Endothelial cell of umbilical vein (primary cell): ENCODE results near the gene PTGDS. TPM values are rescaled to one million over a fixed set of nuclear protein-coding genes. Genes with fewer than 3 reads are reported as not detected.

Source experiments
- BruUV-seq: library from RNA; stranded (reverse); fragments of 400-500 nt; replicated peaks from 2 replicates; lab custom pipeline; 2021; lab: Mats Ljungman, UMichigan
- CTCF ChIA-PET: fragments of 300-600, 350-600 bp; sonication (Branson Sonifier 250); formaldehyde crosslinking; loops from one replicate; lab custom pipeline; 2021; ENCODE audit warnings: antibody characterized with exemption, inconsistent platforms; lab: Charles Lee
- POLR2A ChIA-PET: fragments of 300-600, 350-600 bp; sonication (Branson Sonifier 250); formaldehyde crosslinking; loops from one replicate; lab custom pipeline; 2021; ENCODE audit warnings: antibody characterized with exemption, inconsistent platforms; lab: Charles Lee
- DNase-seq: peaks from one replicate; pipeline ENCODE4 v3.0.0-alpha.2; 2011; ENCODE audit warnings: low read depth, low spot score
- FAIRE-seq: peaks from 2 replicates; lab custom pipeline; 2011; peaks lifted over from hg19 to GRCh38; lab: Jason Lieb, UNC
- H2AFZ ChIP-seq: 2 replicates; pipeline ENCODE4 v1.6.0; 2012; ENCODE audit warnings: low read depth, low read length, control low read depth, inconsistent platforms
- H3K27ac ChIP-seq: 2 replicates; pipeline ENCODE4 v1.5.1; 2011; ENCODE audit warnings: low read depth, mild to moderate bottlenecking, control low read depth, low read length, moderate library complexity; ENCODE audit not compliant: insufficient read depth
- H3K27me3 ChIP-seq, 2 experiments: 2 replicates each; pipeline versions ENCODE4 v1.6.0 to v1.6.1; 2011; ENCODE audit warnings: low read length in 2 of 2, mixed read lengths in 1 of 2; ENCODE audit not compliant: control insufficient read depth in 2 of 2, insufficient read depth in 2 of 2
- H3K36me3 ChIP-seq, 2 experiments: 2 replicates in 1 of 2; 3 replicates in 1 of 2; pipeline ENCODE4 v1.5.1; 2011; ENCODE audit warnings: low read length in 2 of 2, mild to moderate bottlenecking in 1 of 2, moderate library complexity in 1 of 2; ENCODE audit not compliant: control insufficient read depth in 2 of 2, insufficient read depth in 2 of 2; ENCODE audit errors: extremely low read depth in 1 of 2
- H3K4me1 ChIP-seq: 3 replicates; pipeline ENCODE4 v1.5.1; 2011; ENCODE audit warnings: mild to moderate bottlenecking, low read length; ENCODE audit not compliant: control insufficient read depth, insufficient read depth; ENCODE audit errors: extremely low read depth
- H3K4me2 ChIP-seq: 2 replicates; pipeline ENCODE4 v1.6.1; 2011; ENCODE audit warnings: low read length, control low read depth, mixed read lengths; ENCODE audit not compliant: insufficient read depth
- H3K4me3 ChIP-seq, 3 experiments: fragments of 200-600 bp in 1 of 3; sonication (generic), shearing (Covaris generic) in 1 of 3; replicated peaks in 1 of 3; 2 replicates each; pipeline ENCODE4 v1.5.1; 2011 to 2016; ENCODE audit warnings: control low read depth in 3 of 3, low read length in 3 of 3, mild to moderate bottlenecking in 2 of 3, inconsistent platforms in 1 of 3, low read depth in 1 of 3, moderate library complexity in 1 of 3; ENCODE audit not compliant: insufficient read depth in 1 of 3
- H3K79me2 ChIP-seq: 2 replicates; pipeline ENCODE4 v1.6.0; 2012; ENCODE audit warnings: low read length, inconsistent platforms; ENCODE audit not compliant: control insufficient read depth, insufficient read depth
- H3K9ac ChIP-seq: replicated peaks from 2 replicates; pipeline ENCODE3; 2011; ENCODE audit warnings: low read length, control low read depth; ENCODE audit not compliant: insufficient read depth; ENCODE audit errors: extremely low read depth
- H3K9me1 ChIP-seq: replicated peaks from 3 replicates; pipeline ENCODE4 v1.6.0; 2011; ENCODE audit warnings: mild to moderate bottlenecking, low read length; ENCODE audit not compliant: control insufficient read depth, insufficient read depth; ENCODE audit errors: extremely low read depth
- H3K9me3 ChIP-seq: replicated peaks from 2 replicates; pipeline ENCODE4 v1.5.1; 2012; ENCODE audit warnings: low read length, inconsistent platforms; ENCODE audit not compliant: control insufficient read depth, insufficient read depth
- H4K20me1 ChIP-seq: replicated peaks from 2 replicates; pipeline ENCODE3; 2011; ENCODE audit warnings: mild to moderate bottlenecking, low read length; ENCODE audit not compliant: control insufficient read depth, insufficient read depth; ENCODE audit errors: extremely low read depth
- CTCF ChIP-seq, 2 donors: IDR thresholded peaks; 1 replicate in 1 of 2; 2 replicates in 1 of 2; pipeline ENCODE4 v1.5.1; 2011; ENCODE audit warnings: low read length in 2 of 2, mild to moderate bottlenecking in 2 of 2, moderate library complexity in 2 of 2, control low read depth in 1 of 2, inconsistent platforms in 1 of 2, low read depth in 1 of 2; ENCODE audit not compliant: insufficient read depth in 1 of 2; ENCODE audit errors: extremely low read depth in 1 of 2
- EZH2 ChIP-seq: IDR thresholded peaks from 2 replicates; pipeline ENCODE4 v1.6.1; 2012; ENCODE audit warnings: borderline replicate concordance, low read depth, mild to moderate bottlenecking, moderate library complexity, low read length, inconsistent platforms; ENCODE audit not compliant: severe bottlenecking
- FOS ChIP-seq: IDR thresholded peaks from 2 replicates; pipeline ENCODE4 v1.6.1; 2011; ENCODE audit warnings: mild to moderate bottlenecking, low read length, moderate library complexity, borderline replicate concordance; ENCODE audit not compliant: insufficient read depth
- GATA2 ChIP-seq: IDR thresholded peaks from 2 replicates; pipeline ENCODE4 v1.7.0; 2011; ENCODE audit warnings: low read depth, mild to moderate bottlenecking, moderate library complexity, mixed read lengths, low read length; ENCODE audit not compliant: insufficient read length, insufficient read depth
- MAX ChIP-seq: IDR thresholded peaks from 2 replicates; pipeline ENCODE4 v1.6.1; 2011; ENCODE audit not compliant: insufficient read depth, insufficient read length
- dilution Hi-C: fragments of 300-500 bp; cut with MboI; formaldehyde crosslinking; loops from one replicate; pipeline ENCODE4 v1.15.0; 2019; ENCODE audit warnings: low sequenced_read_pairs; ENCODE audit not compliant: extremely low pct_ligation_motif_present
- intact Hi-C: fragments of 100-400 bp; cut with micrococcal nuclease; formaldehyde crosslinking; loops from one replicate; pipeline ENCODE4 v1.10.0; 2022
- polyA plus RNA-seq, 4 experiments: library from polyadenylated mRNA; depleted of rRNA in 3 of 4; stranded (reverse) in 3 of 4; unstranded in 1 of 4; fragments of >200 nt; gene quantifications; 2 replicates each; pipeline versions ENCODE4 v1.2.1 to v1.2.3, GENCODE V29; 2011 to 2012; ENCODE audit warnings: missing spikeins in 1 of 4
- total RNA-seq: library from RNA; stranded (reverse); gene quantifications from 2 replicates; pipeline ENCODE4 v1.2.3, GENCODE V29; 2021

PTGDS gene
- total and polyA plus RNA-seq, 2 donors (not counting 3 experiments of a cell fraction or from before 2014, with no cell fraction given), result not detected

DNA sequence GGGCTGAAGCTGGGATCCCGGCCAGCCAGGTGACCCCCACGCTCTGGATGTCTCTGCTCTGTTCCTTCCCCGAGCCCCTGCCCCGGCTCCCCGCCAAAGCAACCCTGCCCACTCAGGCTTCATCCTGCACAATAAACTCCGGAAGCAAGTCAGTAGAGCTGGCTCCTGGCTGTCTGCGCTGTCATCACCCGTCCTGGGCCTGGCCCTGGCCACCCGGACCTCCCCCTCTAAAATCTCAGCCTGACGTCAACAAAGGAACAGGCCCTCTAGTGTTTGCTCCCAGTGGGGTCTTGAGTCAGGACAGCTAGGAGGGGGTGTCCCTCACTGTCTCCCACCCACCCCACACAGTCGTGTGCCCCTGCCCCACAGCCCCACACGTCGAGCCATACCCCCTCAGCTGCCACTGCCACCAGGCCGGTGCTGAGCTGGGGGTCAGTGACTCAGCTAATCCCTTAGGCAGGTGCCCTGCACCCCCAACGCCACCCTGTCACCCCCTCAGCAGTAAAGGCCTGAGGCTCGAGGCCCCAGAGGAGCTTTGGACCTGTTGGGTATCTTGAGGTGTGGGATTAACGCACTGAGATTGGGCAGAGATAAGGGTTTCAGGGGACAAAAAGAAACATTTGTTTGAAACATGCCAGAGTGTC is 4.4 kb downstream of the PTGDS start:
- H3K36me3 ChIP-seq, result no peaks in the 10 kb centered on the region
- BruUV-seq, result no TSS peak
- ChIA-PET CTCF (interaction anchor here (0.6 to 1.4 kb wide), 2 partner anchors 11 to 14 kb away, joined by 3 read pairs; partner anchors contain the start of genes CLIC3 and PAXX), POLR2A (no interaction called here)
- no peak overlapping the region for H3K4me2 ChIP-seq
- H3K4me1 ChIP-seq, result peaks cover 4% of the 10 kb centered on the region
- dilution Hi-C loops, result no loop called here
- H3K4me3 ChIP-seq, result no peak overlapping the region
- H4K20me1 ChIP-seq, result no peaks in the 10 kb centered on the region
- TF ChIP-seq MAX (no peak), GATA2 (peak; percentile 66), EZH2 (no peak)
- no peak for DNase-seq
- peak overlapping the region; percentile 15 for H3K27ac ChIP-seq
- H3K79me2 ChIP-seq, result no peaks in the 10 kb centered on the region
- intact Hi-C loops, result no loop called here
- H2AFZ ChIP-seq, result no peak overlapping the region
- H3K9me1 ChIP-seq, result no peaks in the 10 kb centered on the region
- no peak overlapping the region for H3K9ac ChIP-seq
- H3K27me3 ChIP-seq, result peaks cover 3 to 10% of the 10 kb centered on the region in 2 experiments
- no peaks in the 10 kb centered on the region for H3K9me3 ChIP-seq
- FAIRE-seq, result peak; percentile 69

- H3K4me2 ChIP-seq, result no peak within 1 kb of the TSS
- no peak within 1 kb of the TSS for H3K27ac ChIP-seq
- peaks cover 3 to 10% of the 10 kb centered on the region in 2 experiments for H3K27me3 ChIP-seq
- BruUV-seq, result no TSS peak
- H3K9ac ChIP-seq, result no peak within 1 kb of the TSS
- peaks cover 4% of the 10 kb centered on the region for H3K4me1 ChIP-seq
- no peaks in the 10 kb centered on the region for H3K9me1 ChIP-seq
- H3K4me3 ChIP-seq, result no peak within 1 kb of the TSS
- no peak within 1 kb of the TSS for H2AFZ ChIP-seq
- ChIA-PET CTCF (interaction anchor here (1.4 kb wide), 1 partner anchor 10 kb away, joined by 3 read pairs; the partner anchor contains the start of gene PAXX), POLR2A (no interaction called here)
- dilution Hi-C loops (no loop called here), intact Hi-C loops (no loop called here)
- no peak for DNase-seq
- no peaks in the 10 kb centered on the region for H3K9me3 ChIP-seq
- H3K36me3 ChIP-seq, result no peaks in the 10 kb centered on the region
- H3K79me2 ChIP-seq, result no peaks in the 10 kb centered on the region
- no peak for FAIRE-seq
- no peak for TF ChIP-seq CTCF (IDR thresholded peaks at IDR 0.05; ENCODE audit: extremely low read depth in 1 of 2, insufficient read depth in 1 of 2, low read depth in 1 of 2, low read length in 2 of 2)
- no peak for TF ChIP-seq GATA2
- TF ChIP-seq FOS, result no peak
- H4K20me1 ChIP-seq, result no peaks in the 10 kb centered on the region
Observed at GRCh38 chr9:136982232-136983051, 5.1 kb downstream of the PTGDS start, which contains the start of gene LCNL1. Gene LCNL1 (plus strand): TSS chr9:136982993. CDS start chr9:136983587, 594 bp downstream.
